Common myeloid progenitor, CD34-positive (primary cell): ENCODE measurements around the gene TMPRSS13.

Experiments
- CTCF ChIA-PET: fragments of 350-600 bp; sonication (Branson Sonifier 250); formaldehyde crosslinking; loops from one replicate; lab custom pipeline; 2021; ENCODE audit warnings: antibody characterized with exemption; lab: Charles Lee
- POLR2A ChIA-PET: fragments of 350-600 bp; sonication (Branson Sonifier 250); formaldehyde crosslinking; loops from one replicate; lab custom pipeline; 2021; ENCODE audit warnings: antibody characterized with exemption; lab: Charles Lee
- DNase-seq, 3 donors: peaks; one replicate each; pipeline versions ENCODE4 v3.0.0 to v3.0.0-alpha.2; 2013
- H3K27ac ChIP-seq, 2 experiments: 1 replicate in 1 of 2; 2 replicates in 1 of 2; pipeline ENCODE4 v1.7.0; 2013; ENCODE audit warnings: inconsistent platforms in 2 of 2, low read length in 2 of 2, mild to moderate bottlenecking in 2 of 2, low read depth in 1 of 2, moderate library complexity in 1 of 2; ENCODE audit not compliant: severe bottlenecking in 2 of 2, insufficient read depth in 1 of 2, poor library complexity in 1 of 2
- H3K27me3 ChIP-seq, 5 experiments: replicated peaks in 2 of 5; 1 replicate in 3 of 5; 2 replicates in 2 of 5; pipeline versions ENCODE4 v1.6.1 to v1.7.0; 2013; ENCODE audit warnings: low read length in 4 of 5, mild to moderate bottlenecking in 2 of 5, moderate library complexity in 2 of 5, inconsistent platforms in 1 of 5; ENCODE audit not compliant: insufficient read depth in 5 of 5, control insufficient read depth in 4 of 5
- H3K36me3 ChIP-seq, 4 experiments: 1 replicate in 2 of 4; 2 replicates in 2 of 4; pipeline versions ENCODE4 v1.6.1 to v1.7.0; 2013; ENCODE audit warnings: low read length in 3 of 4, control low read depth in 1 of 4, mild to moderate bottlenecking in 1 of 4; ENCODE audit not compliant: control insufficient read depth in 4 of 4, insufficient read depth in 4 of 4
- H3K4me1 ChIP-seq, 4 experiments: 1 replicate in 3 of 4; 2 replicates in 1 of 4; pipeline versions ENCODE4 v1.6.1 to v1.7.1; 2013; ENCODE audit warnings: low read length in 3 of 4, mild to moderate bottlenecking in 3 of 4, control low read depth in 1 of 4, inconsistent platforms in 1 of 4, moderate library complexity in 1 of 4; ENCODE audit not compliant: control insufficient read depth in 4 of 4, insufficient read depth in 4 of 4; ENCODE audit errors: control extremely low read depth in 1 of 4
- H3K4me3 ChIP-seq, 7 experiments: 1 replicate in 4 of 7; 2 replicates in 3 of 7; pipeline versions ENCODE4 v1.5.1 to v1.7.0; 2013; ENCODE audit warnings: mild to moderate bottlenecking in 7 of 7, low read length in 6 of 7, moderate library complexity in 6 of 7, inconsistent platforms in 2 of 7, low read depth in 2 of 7, control low read depth in 1 of 7; ENCODE audit not compliant: insufficient read depth in 4 of 7, control insufficient read depth in 1 of 7; ENCODE audit errors: extremely low read depth in 1 of 7
- H3K9me3 ChIP-seq, 5 experiments: 1 replicate in 4 of 5; 2 replicates in 1 of 5; pipeline versions ENCODE4 v1.6.1 to v1.7.1; 2013; ENCODE audit warnings: low read length in 4 of 5, mild to moderate bottlenecking in 2 of 5, inconsistent platforms in 1 of 5, low read depth in 1 of 5, moderate library complexity in 1 of 5; ENCODE audit not compliant: control insufficient read depth in 4 of 5, insufficient read depth in 2 of 5; ENCODE audit errors: control extremely low read depth in 1 of 5
- WGBS: methylation state at CpG from one replicate; pipeline ENCODE4 v1.1.5; 2013; ENCODE audit not compliant: insufficient coverage; 5-methylcytosine and 5-hydroxymethylcytosine counted together

TMPRSS13 gene

GRCh38 chr11:117888139-117888566 lies 41.0 kb downstream of the TMPRSS13 start:
- no peak overlapping the region for H3K4me3 ChIP-seq
- 97% methylated on average over 8 of the region's 8 CpGs for WGBS
- peaks cover 0 to 3% (median 0%) of the 10 kb centered on the region in 5 experiments for H3K9me3 ChIP-seq
- no peak overlapping the region for H3K27ac ChIP-seq
- no peaks in the 10 kb centered on the region for H3K27me3 ChIP-seq
- DNase-seq, result no peak
- H3K4me1 ChIP-seq, result no peaks in the 10 kb centered on the region
- no peaks in the 10 kb centered on the region for H3K36me3 ChIP-seq
- CTCF ChIA-PET, result interaction anchor here (1.0 kb wide), 2 partner anchors 12 to 21 kb away, joined by 3 to 4 read pairs; partner anchors contain the start of gene FXYD6
- POLR2A ChIA-PET, result no interaction called here

DNA sequence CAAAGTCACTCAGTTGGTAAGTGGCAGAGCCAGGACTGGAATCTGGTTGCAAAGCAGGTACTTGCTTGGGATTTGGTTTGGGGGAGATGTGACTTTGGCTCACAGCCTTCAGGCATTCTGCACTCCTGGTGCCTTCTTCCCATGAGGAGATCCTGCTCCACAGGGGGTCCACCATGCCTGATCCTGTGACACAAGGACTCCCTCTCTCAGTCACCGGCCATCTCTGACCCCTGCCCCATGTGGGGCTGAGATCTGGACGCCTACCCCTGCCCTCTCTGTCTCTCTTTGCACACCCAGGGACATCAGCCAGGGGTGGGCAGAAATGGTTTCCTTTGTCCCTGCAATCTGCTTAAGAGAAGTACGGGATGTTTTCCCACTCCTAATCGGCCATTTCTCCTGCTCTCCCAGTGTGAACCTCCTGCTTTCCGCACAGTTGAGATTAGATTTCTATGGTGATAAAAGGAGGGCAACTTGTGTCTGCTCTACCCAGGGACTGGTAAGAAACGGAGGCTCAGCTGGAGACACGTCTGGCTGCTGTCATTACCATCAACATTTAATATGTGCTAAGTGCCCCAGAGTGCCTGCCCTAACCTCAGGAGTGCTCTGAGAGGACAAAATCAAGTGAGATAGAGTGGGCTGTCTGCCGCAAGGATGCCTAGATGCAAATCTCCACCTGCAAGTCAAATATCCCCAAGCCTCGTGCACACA lies 41.6 kb downstream of the TMPRSS13 start:
- WGBS, result 98% methylated on average over 5 of the region's 9 CpGs
- no peak for DNase-seq
- Histone ChIP-seq H3K27me3 (no peaks in the 10 kb centered on the region), H3K4me1 (no peaks in the 10 kb centered on the region), H3K9me3 (peaks cover 0 to 3% (median 0%) of the 10 kb centered on the region in 5 experiments), H3K27ac (no peak overlapping the region), H3K4me3 (no peak overlapping the region), H3K36me3 (no peaks in the 10 kb centered on the region)
- CTCF ChIA-PET, result no interaction called here
- POLR2A ChIA-PET, result no interaction called here

DNA sequence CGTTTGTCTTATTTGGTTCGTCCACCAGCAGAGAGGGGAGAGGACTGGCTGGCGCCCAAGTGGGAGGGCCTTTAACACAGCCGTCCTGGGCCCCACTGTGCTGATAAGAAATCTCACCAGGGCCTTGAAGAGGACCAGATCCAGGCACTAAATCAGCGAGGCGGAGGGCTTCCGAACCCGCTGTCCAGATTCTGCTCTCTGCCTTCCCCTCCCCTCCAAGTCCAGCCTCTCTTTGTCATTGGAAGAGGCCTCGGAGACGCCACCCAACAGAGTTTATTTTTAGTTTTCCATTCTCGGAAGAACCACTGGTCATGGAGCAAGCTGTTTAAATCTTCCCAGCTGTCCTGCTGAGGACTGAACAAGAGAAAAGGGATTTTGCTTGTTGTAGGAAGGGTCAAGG lies 43.4 kb downstream of the TMPRSS13 start:
- ChIA-PET POLR2A (no interaction called here), CTCF (interaction anchor here (1.0 kb wide), 1 partner anchor 43 kb away, joined by 3 read pairs; no protein-coding TSS in a partner anchor)
- no peak overlapping the region for H3K4me3 ChIP-seq
- no peak overlapping the region for H3K27ac ChIP-seq
- H3K9me3 ChIP-seq, result peaks cover 0 to 3% (median 0%) of the 10 kb centered on the region in 5 experiments
- no peaks in the 10 kb centered on the region for H3K27me3 ChIP-seq
- no peaks in the 10 kb centered on the region for H3K36me3 ChIP-seq
- 90% methylated on average over 9 of the region's 11 CpGs for WGBS
- DNase-seq, result no peak
- no peaks in the 10 kb centered on the region for H3K4me1 ChIP-seq

DNA sequence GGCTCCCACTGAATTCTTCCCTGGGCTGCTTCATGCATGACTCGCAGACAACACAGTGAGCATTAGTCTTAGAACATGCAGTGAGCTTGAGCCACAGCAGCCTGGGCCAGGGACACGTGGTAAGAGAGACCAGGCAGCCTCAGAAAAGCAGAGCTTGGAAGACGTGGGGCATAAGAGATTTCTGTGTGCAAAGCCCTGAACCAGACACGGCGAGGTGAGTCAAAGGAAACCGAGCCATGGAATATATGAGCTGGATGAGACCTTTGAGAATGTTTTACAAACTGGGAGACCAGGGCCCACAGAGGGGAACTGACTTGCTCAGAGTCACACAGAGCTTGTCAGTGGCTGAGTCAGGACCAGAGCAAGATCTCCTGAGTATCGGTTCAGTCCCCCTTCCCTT lies 44.2 kb downstream of the TMPRSS13 start:
- H3K4me1 ChIP-seq, result no peaks in the 10 kb centered on the region
- H3K27me3 ChIP-seq, result no peaks in the 10 kb centered on the region
- H3K27ac ChIP-seq, result no peak overlapping the region
- ChIA-PET POLR2A (no interaction called here), CTCF (interaction anchor here (1.0 kb wide), 1 partner anchor 42 kb away, joined by 3 read pairs; no protein-coding TSS in a partner anchor)
- peaks cover 0 to under 1% (median 0%) of the 10 kb centered on the region in 5 experiments for H3K9me3 ChIP-seq
- no peak for DNase-seq
- H3K36me3 ChIP-seq, result no peaks in the 10 kb centered on the region
- WGBS, result 96% methylated on average over 6 of the region's 7 CpGs
- H3K4me3 ChIP-seq, result no peak overlapping the region

- Histone ChIP-seq H3K4me3 (no peak overlapping the region), H3K9me3 (no peaks in the 10 kb centered on the region), H3K4me1 (no peaks in the 10 kb centered on the region), H3K36me3 (no peaks in the 10 kb centered on the region), H3K27me3 (peaks cover 0 to 12% (median 2%) of the 10 kb centered on the region in 5 experiments), H3K27ac (no peak overlapping the region)
- no peak for DNase-seq
- ChIA-PET CTCF (interaction anchor here (1.1 to 1.2 kb wide), 2 partner anchors 20 to 22 kb away, joined by 3 to 5 read pairs; no protein-coding TSS in a partner anchor), POLR2A (no interaction called here)
- WGBS, result 100% methylated on average over 2 of the region's 3 CpGs
Observed at GRCh38 chr11:117883063-117883462, 46.1 kb downstream of the TMPRSS13 start.

DNA sequence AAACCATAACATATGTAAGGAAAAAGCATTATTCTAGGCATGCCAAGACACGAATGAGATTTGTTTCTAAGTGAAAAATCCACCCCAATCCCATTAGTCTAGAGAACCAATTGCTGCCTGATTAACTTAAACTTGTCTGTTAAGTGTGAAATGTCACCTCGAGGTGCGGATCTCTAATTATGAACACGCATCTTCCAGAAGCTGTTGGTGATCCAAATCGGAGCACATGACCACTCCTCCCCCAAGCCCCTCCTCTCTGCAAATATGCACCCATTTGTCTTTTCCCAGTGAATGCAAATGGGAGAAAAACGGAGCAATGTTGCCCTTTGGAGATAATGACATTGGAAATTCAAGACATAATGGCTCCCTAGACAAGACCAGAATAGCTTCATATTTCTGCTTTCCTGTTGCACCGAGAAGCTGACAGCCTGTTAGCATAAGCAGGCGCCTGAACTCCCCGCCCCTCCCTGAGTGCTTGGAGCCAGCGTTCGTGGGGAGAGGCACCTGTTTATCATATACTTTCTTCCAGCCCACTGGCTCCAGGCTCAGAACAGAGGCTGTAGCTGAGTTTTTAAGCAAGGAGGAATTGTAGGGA lies 46.8 kb downstream of the TMPRSS13 start:
- POLR2A ChIA-PET, result no interaction called here
- H3K27ac ChIP-seq, result no peak overlapping the region
- no peaks in the 10 kb centered on the region for H3K9me3 ChIP-seq
- H3K4me1 ChIP-seq, result no peaks in the 10 kb centered on the region
- peaks cover 0 to 18% (median 5%) of the 10 kb centered on the region in 5 experiments for H3K27me3 ChIP-seq
- no peak overlapping the region for H3K4me3 ChIP-seq
- H3K36me3 ChIP-seq, result no peaks in the 10 kb centered on the region
- CTCF ChIA-PET, result interaction anchor here (1.1 to 1.2 kb wide), 2 partner anchors 21 to 22 kb away, joined by 3 to 5 read pairs; no protein-coding TSS in a partner anchor
- no peak for DNase-seq
- WGBS, result 67% methylated on average over 9 of the region's 11 CpGs

- 96% methylated on average over 4 of the region's 5 CpGs for WGBS
- POLR2A ChIA-PET, result no interaction called here
- Histone ChIP-seq H3K4me1 (peaks cover 0 to 9% (median 7%) of the 10 kb centered on the region in 4 experiments), H3K4me3 (no peak overlapping the region), H3K36me3 (no peaks in the 10 kb centered on the region), H3K27me3 (peaks cover 0 to 28% (median 10%) of the 10 kb centered on the region in 5 experiments), H3K27ac (no peak overlapping the region), H3K9me3 (no peaks in the 10 kb centered on the region)
- CTCF ChIA-PET, result interaction anchor here (0.7 to 1.0 kb wide), 2 partner anchors 8 to 66 kb away, joined by 3 read pairs; no protein-coding TSS in a partner anchor
- peak in 2 of 3 donors; percentile 15 to 16 for DNase-seq
Observed at GRCh38 chr11:117881217-117881616, 48.0 kb downstream of the TMPRSS13 start.
